CD14-positive monocyte (primary cell): Measurements from ENCODE around the gene NEK9. TPM values are rescaled to one million over a fixed set of nuclear protein-coding genes. Genes with fewer than 3 reads are reported as not detected.
"Not testable (repeated sequence)": the region's sequence is repeated elsewhere in the genome, so short reads cannot be mapped to it uniquely, and the experiment has no call there.

Experiments
- DNase-seq, 3 donors: peaks; one replicate each; pipeline ENCODE4 v3.0.0-alpha.2; 2011 to 2022
- H2AFZ ChIP-seq: 2 replicates; pipeline ENCODE4 v1.6.0; 2012; ENCODE audit warnings: mild to moderate bottlenecking, low read depth, low read length, inconsistent platforms; ENCODE audit not compliant: insufficient read depth, poor library complexity, severe bottlenecking
- H3K27ac ChIP-seq, 2 donors: 1 replicate in 1 of 2; 2 replicates in 1 of 2; pipeline ENCODE4 v1.5.1; 2012 to 2013; ENCODE audit warnings: low read length in 2 of 2, control low read depth in 1 of 2, inconsistent platforms in 1 of 2, low read depth in 1 of 2, mild to moderate bottlenecking in 1 of 2
- H3K27me3 ChIP-seq, 2 donors: one replicate each; pipeline versions ENCODE4 v1.6.0 to v1.6.1; 2011 to 2013; ENCODE audit warnings: low read length in 2 of 2; ENCODE audit not compliant: control insufficient read depth in 2 of 2, insufficient read depth in 2 of 2
- H3K36me3 ChIP-seq, 2 donors: replicated peaks in 1 of 2; 1 replicate in 1 of 2; 2 replicates in 1 of 2; pipeline versions ENCODE4 v1.5.1 to v1.6.1; 2012 to 2013; ENCODE audit warnings: low read length in 2 of 2, control low read depth in 1 of 2, inconsistent platforms in 1 of 2, mild to moderate bottlenecking in 1 of 2; ENCODE audit not compliant: insufficient read depth in 2 of 2, control insufficient read depth in 1 of 2
- H3K4me1 ChIP-seq, 2 donors: 1 replicate in 1 of 2; 2 replicates in 1 of 2; pipeline versions ENCODE4 v1.5.1 to v1.6.1; 2012 to 2013; ENCODE audit warnings: low read length in 2 of 2, control low read depth in 1 of 2, inconsistent platforms in 1 of 2, mild to moderate bottlenecking in 1 of 2, moderate library complexity in 1 of 2; ENCODE audit not compliant: insufficient read depth in 2 of 2, control insufficient read depth in 1 of 2
- H3K4me2 ChIP-seq: replicated peaks from 2 replicates; pipeline ENCODE3; 2012; ENCODE audit warnings: low read length, moderate library complexity, mild to moderate bottlenecking; ENCODE audit not compliant: poor library complexity, severe bottlenecking; ENCODE audit errors: extremely low read depth
- H3K4me3 ChIP-seq, 3 experiments: fragments of 200-600 bp in 1 of 3; sonication (generic) in 1 of 3; replicated peaks in 1 of 3; 1 replicate in 2 of 3; 2 replicates in 1 of 3; pipeline ENCODE4 v1.5.1; 2011 to 2013; ENCODE audit warnings: low read length in 3 of 3, mild to moderate bottlenecking in 3 of 3, control low read depth in 2 of 3, low read depth in 2 of 3, inconsistent platforms in 1 of 3, moderate library complexity in 1 of 3
- H3K79me2 ChIP-seq: 2 replicates; pipeline ENCODE4 v1.6.0; 2012; ENCODE audit warnings: mild to moderate bottlenecking, control low read depth, inconsistent platforms, low read length, moderate library complexity; ENCODE audit not compliant: insufficient read depth
- H3K9ac ChIP-seq: 2 replicates; pipeline ENCODE4 v1.6.0; 2017; ENCODE audit warnings: low read length, mild to moderate bottlenecking; ENCODE audit not compliant: insufficient read depth, poor library complexity, severe bottlenecking
- H3K9me3 ChIP-seq, 2 donors: replicated peaks in 1 of 2; 1 replicate in 1 of 2; 2 replicates in 1 of 2; pipeline versions ENCODE4 v1.5.1 to v1.6.1; 2012 to 2013; ENCODE audit warnings: low read length in 2 of 2, control low read depth in 1 of 2; ENCODE audit not compliant: control insufficient read depth in 1 of 2, insufficient read depth in 1 of 2
- H4K20me1 ChIP-seq: 2 replicates; pipeline ENCODE4 v1.6.0; 2012; ENCODE audit warnings: mild to moderate bottlenecking, low read length, control low read depth, moderate library complexity; ENCODE audit not compliant: insufficient read depth
- H3K27ac Mint-ChIP-seq, 7 donors: one replicate each; pipeline ENCODE4 v1.8.0; 2020; ENCODE audit warnings: mild to moderate bottlenecking in 7 of 7, mixed read lengths in 7 of 7, moderate library complexity in 6 of 7, inconsistent platforms in 2 of 7
- H3K27me3 Mint-ChIP-seq, 3 donors: one replicate each; pipeline ENCODE4 v1.8.0; 2021 to 2022; ENCODE audit warnings: low read depth in 3 of 3, mild to moderate bottlenecking in 3 of 3, mixed read lengths in 3 of 3, moderate library complexity in 3 of 3, inconsistent platforms in 1 of 3
- H3K36me3 Mint-ChIP-seq, 2 donors: one replicate each; pipeline ENCODE4 v1.8.0; 2020; ENCODE audit warnings: mixed read lengths in 2 of 2, inconsistent platforms in 1 of 2, mild to moderate bottlenecking in 1 of 2
- H3K4me1 Mint-ChIP-seq: one replicate; pipeline ENCODE4 v1.8.0; 2020; ENCODE audit warnings: mild to moderate bottlenecking, mixed read lengths
- H3K4me3 Mint-ChIP-seq, 2 donors: one replicate each; pipeline ENCODE4 v1.8.0; 2020; ENCODE audit warnings: mild to moderate bottlenecking in 2 of 2, mixed read lengths in 2 of 2, moderate library complexity in 1 of 2
- H3K9me3 Mint-ChIP-seq, 7 donors: one replicate each; pipeline ENCODE4 v1.8.0; 2020 to 2022; ENCODE audit warnings: mixed read lengths in 7 of 7, mild to moderate bottlenecking in 6 of 7, moderate library complexity in 6 of 7, inconsistent platforms in 2 of 7
- CTCF ChIP-seq: fragments of 200-600 bp; IDR thresholded peaks from one replicate; pipeline ENCODE4 v1.8.0; 2022; ENCODE audit warnings: antibody characterized with exemption, mild to moderate bottlenecking
- WGBS: methylation state at CpG from one replicate; pipeline ENCODE4 v1.1.5; 2013; ENCODE audit warnings: missing lambda C conversion rate; ENCODE audit not compliant: insufficient coverage; 5-methylcytosine and 5-hydroxymethylcytosine counted together
- intact Hi-C, 2 donors: fragments of 100-400 bp; cut with micrococcal nuclease; formaldehyde crosslinking; loops; one replicate each; pipeline versions ENCODE4 v1.15.0 to v1.15.1; 2023
- polyA plus RNA-seq, 3 donors: library from polyadenylated mRNA; depleted of rRNA in 1 of 3; unstranded in 2 of 3; stranded (reverse) in 1 of 3; fragments of 300-500 nt in 2 of 3; fragments of >200 nt in 1 of 3; fragmentation: Illumina TruSeq in 2 of 3; gene quantifications; 1 replicate in 2 of 3; 2 replicates in 1 of 3; pipeline ENCODE4 v1.2.3, GENCODE V29; 2012 to 2021

Gene NEK9
- polyA plus RNA-seq, 3 donors: 8.9 to 27.8 (median 10.1) TPM

GRCh38 chr14:75151851-75152250 is 25.0 kb upstream of the NEK9 start:
- no peak overlapping the region for H3K4me3 ChIP-seq
- no peak for TF ChIP-seq CTCF
- Mint-ChIP-seq H3K27ac (peak overlapping the region in 5 of 7 donors; percentile 11 to 82 (median 20)), H3K36me3 (peaks cover 41 to 49% of the 10 kb centered on the region in 2 donors), H3K4me3 (no peak overlapping the region), H3K4me1 (peaks cover 47% of the 10 kb centered on the region), H3K27me3 (no peaks in the 10 kb centered on the region), H3K9me3 (no peaks in the 10 kb centered on the region)
- peak overlapping the region in 1 of 2 donors; percentile 17 for H3K27ac ChIP-seq
- H3K9ac ChIP-seq: no peak overlapping the region
- H3K79me2 ChIP-seq: peaks cover 95% of the 10 kb centered on the region
- WGBS: no CpG with 5 or more reads among the region's 1 CpG
- DNase-seq: no peak
- peaks cover 4% of the 10 kb centered on the region for H4K20me1 ChIP-seq
- H3K4me2 ChIP-seq: no peak overlapping the region
- H3K9me3 ChIP-seq: no peaks in the 10 kb centered on the region
- peaks cover 14 to 33% of the 10 kb centered on the region in 2 donors for H3K36me3 ChIP-seq
- no peaks in the 10 kb centered on the region for H3K27me3 ChIP-seq
- intact Hi-C loops: no loop called here
- H2AFZ ChIP-seq: no peak overlapping the region
- H3K4me1 ChIP-seq: peaks cover 17 to 38% of the 10 kb centered on the region in 2 donors

GRCh38 chr14:75150637-75151036 is 23.8 kb upstream of the NEK9 start:
- H3K9ac ChIP-seq, H3K27me3 ChIP-seq, H3K4me2 ChIP-seq, DNase-seq, H3K9me3 ChIP-seq, H2AFZ ChIP-seq, H3K27me3 Mint-ChIP-seq, H4K20me1 ChIP-seq, H3K4me3 Mint-ChIP-seq, H3K4me3 ChIP-seq, H3K27ac ChIP-seq, intact Hi-C loops, H3K9me3 Mint-ChIP-seq: not testable (repeated sequence)
- Histone ChIP-seq H3K4me1 (peaks cover 29 to 49% of the 10 kb centered on the region in 2 donors), H3K79me2 (peaks cover 95% of the 10 kb centered on the region), H3K36me3 (peaks cover 14 to 33% of the 10 kb centered on the region in 2 donors)
- Mint-ChIP-seq H3K4me1 (peaks cover 54% of the 10 kb centered on the region), H3K36me3 (peaks cover 50 to 59% of the 10 kb centered on the region in 2 donors), H3K27ac (peak overlapping the region in 6 of 7 donors; percentile 46 to 82 (median 64))
- 94% methylated on average over 2 of the region's 6 CpGs for WGBS
